Measurements from ENCODE around the gene TUBB3. TPM values are rescaled to one million over a fixed set of nuclear protein-coding genes. Genes with fewer than 3 reads are reported as not detected.
A peak's percentile ranks its signal among the peaks of the same experiment; 100 is the strongest.

The TUBB3 gene
- total RNA-seq, 4 donors from 2014 or later: 2.2 to 9.6 (median 8.0) TPM; not detected in 1

DNA sequence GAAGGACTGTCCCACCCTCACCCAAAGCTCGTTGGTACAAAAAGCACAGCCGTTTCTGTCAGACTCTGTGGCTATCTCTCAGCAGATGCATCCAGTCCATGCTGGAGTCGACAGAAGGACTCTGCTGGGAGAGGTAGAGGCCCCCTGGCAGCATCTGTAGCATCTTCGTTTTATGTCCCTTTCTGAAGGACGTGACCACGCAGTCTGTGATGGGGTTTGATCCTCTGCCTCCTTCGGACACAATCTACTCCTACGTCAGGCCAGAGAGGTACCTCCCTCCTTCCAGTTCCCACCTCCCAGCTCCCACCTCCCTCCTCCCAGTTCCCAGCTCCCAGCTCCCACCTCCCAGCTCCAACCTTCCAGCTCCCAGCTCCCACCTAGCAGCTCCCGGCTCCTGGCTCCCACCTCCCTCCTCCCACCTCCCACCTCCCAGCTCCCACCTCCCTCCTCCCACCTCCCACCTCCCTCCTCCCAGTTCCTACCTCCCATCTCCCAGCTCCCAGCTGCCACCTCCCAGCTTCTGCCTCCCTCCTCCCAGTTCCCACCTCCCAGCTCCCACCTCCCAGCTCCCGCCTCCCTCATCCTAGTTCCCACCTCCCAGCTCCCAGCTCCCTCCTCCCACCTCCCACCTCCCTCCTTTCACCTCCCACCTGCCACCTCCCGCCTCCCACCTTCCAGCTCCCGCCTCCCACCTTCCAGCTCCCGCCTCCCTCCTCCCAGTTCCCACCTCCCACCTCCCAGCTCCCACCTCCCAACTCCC is 15.9 kb upstream of the TUBB3 start:
- Histone ChIP-seq H3K4me3 (no peak overlapping the region), H3K4me1 (peaks cover 3 to 30% (median 4%) of the 10 kb centered on the region in 3 donors), H3K27ac (no peak overlapping the region), H3K27me3 (no peaks in the 10 kb centered on the region), H3K9me3 (no peaks in the 10 kb centered on the region), H3K36me3 (peaks cover 41 to 97% (median 44%) of the 10 kb centered on the region in 3 donors)
- no peak for DNase-seq
- WGBS, 2 donors: 98 to 100% methylated on average over 8 to 9 of the region's 13 CpGs
- intact Hi-C loops (cut with DNase I): no loop called here
- TF ChIP-seq, protein P1, sequence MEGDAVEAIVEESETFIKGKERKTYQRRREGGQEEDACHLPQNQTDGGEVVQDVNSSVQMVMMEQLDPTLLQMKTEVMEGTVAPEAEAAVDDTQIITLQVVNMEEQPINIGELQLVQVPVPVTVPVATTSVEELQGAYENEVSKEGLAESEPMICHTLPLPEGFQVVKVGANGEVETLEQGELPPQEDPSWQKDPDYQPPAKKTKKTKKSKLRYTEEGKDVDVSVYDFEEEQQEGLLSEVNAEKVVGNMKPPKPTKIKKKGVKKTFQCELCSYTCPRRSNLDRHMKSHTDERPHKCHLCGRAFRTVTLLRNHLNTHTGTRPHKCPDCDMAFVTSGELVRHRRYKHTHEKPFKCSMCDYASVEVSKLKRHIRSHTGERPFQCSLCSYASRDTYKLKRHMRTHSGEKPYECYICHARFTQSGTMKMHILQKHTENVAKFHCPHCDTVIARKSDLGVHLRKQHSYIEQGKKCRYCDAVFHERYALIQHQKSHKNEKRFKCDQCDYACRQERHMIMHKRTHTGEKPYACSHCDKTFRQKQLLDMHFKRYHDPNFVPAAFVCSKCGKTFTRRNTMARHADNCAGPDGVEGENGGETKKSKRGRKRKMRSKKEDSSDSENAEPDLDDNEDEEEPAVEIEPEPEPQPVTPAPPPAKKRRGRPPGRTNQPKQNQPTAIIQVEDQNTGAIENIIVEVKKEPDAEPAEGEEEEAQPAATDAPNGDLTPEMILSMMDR (IDR thresholded peaks at IDR 0.05): no peak
- no peak for TF ChIP-seq POLR2A (IDR thresholded peaks at IDR 0.05)

- H3K4me1 ChIP-seq: peaks cover 3 to 30% (median 4%) of the 10 kb centered on the region in 3 donors
- H3K27me3 ChIP-seq: no peaks in the 10 kb centered on the region
- no peak overlapping the region for H3K27ac ChIP-seq
- H3K36me3 ChIP-seq: peaks cover 36 to 94% (median 38%) of the 10 kb centered on the region in 3 donors
- H3K4me3 ChIP-seq: no peak overlapping the region
- no peak for DNase-seq
- WGBS, 2 donors: 88 to 89% methylated on average over 4 of the region's 4 CpGs
- TF ChIP-seq, protein P1 (IDR thresholded peaks at IDR 0.05): no peak
- no peaks in the 10 kb centered on the region for H3K9me3 ChIP-seq
- intact Hi-C loops (cut with DNase I): no loop called here
These were observed 14.9 kb upstream of the TUBB3 start for GRCh38 chr16:89908236-89908635.

DNA sequence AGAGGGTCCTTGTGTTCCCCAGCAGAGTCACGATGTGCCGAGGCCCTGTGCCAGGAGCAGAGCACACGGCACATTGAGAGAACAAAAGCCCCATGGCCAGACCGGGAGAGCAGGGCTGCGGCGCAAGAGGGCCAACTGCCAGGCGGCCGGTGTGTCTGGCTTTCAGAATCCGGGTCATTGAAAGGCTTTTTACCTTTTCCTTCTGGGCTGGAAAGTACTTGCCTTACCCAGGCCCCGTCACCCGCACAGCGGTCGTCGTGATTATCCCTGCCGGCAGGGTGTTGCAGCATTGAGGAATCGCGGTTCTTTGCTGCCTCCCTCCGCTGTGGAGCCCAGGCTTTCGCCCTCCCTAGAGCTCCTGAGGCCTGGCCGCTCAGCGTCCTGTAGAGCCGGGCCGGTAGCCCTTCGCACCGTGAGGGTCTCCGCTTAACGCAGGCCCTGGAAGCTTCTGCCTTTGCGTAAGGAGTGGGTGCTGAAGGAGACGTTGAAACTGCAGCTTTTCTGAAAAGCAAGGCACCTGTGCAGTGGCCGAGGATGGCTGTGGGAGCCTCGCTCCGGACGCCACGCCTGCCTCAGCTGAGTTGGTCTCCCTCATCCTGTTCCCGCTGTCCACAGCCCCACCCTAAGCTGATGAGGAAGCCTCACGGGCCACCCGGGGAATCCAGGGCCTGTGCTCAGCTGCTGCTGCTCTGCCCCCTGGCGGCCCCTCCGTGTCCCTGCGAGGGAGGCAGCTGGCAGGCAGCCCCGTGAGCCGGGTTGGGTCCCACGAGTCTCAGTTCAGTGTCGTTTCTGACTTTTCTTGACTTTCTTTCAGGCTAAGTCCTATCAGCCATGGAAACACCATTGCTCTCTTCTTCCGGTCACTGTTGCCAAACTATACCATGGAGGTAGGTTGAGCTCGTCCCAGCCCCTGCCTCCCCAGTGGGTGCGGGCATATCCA is 13.1 kb upstream of the TUBB3 start:
- Histone ChIP-seq H3K36me3 (peaks cover 22 to 76% (median 27%) of the 10 kb centered on the region in 3 donors), H3K4me1 (peaks cover 3 to 19% (median 4%) of the 10 kb centered on the region in 3 donors), H3K9me3 (no peaks in the 10 kb centered on the region), H3K4me3 (no peak overlapping the region), H3K27ac (peak overlapping the region; percentile 24 to 55 (median 38)), H3K27me3 (no peaks in the 10 kb centered on the region)
- 35 to 56% methylated on average over 19 to 26 of the region's 47 CpGs for WGBS, 2 donors
- intact Hi-C loops (cut with DNase I): no loop called here
- DNase-seq: no peak
- TF ChIP-seq, protein P1 (IDR thresholded peaks at IDR 0.05): peak; percentile 73 to 93 (median 85)
- TF ChIP-seq POLR2A (IDR thresholded peaks at IDR 0.05): no peak

- Histone ChIP-seq H3K4me3 (no peak overlapping the region), H3K4me1 (peaks cover 0 to 13% (median 4%) of the 10 kb centered on the region in 3 donors), H3K9me3 (no peaks in the 10 kb centered on the region), H3K36me3 (peaks cover 14 to 68% (median 22%) of the 10 kb centered on the region in 3 donors), H3K27ac (no peak overlapping the region), H3K27me3 (no peaks in the 10 kb centered on the region)
- DNase-seq: no peak
- TF ChIP-seq, protein P1 (IDR thresholded peaks at IDR 0.05): no peak
- TF ChIP-seq POLR2A (IDR thresholded peaks at IDR 0.05): no peak
- 87 to 93% methylated on average over 15 of the region's 27 CpGs for WGBS, 2 donors
- intact Hi-C loops (cut with DNase I): no loop called here
These were observed 12.3 kb upstream of the TUBB3 start for GRCh38 chr16:89910717-89911354.
